M059J (cell line): ENCODE results near the gene SPINK7. TPM values are rescaled to one million over a fixed set of nuclear protein-coding genes. Genes with fewer than 3 reads are reported as not detected.
"Not testable (repeated sequence)": the region's sequence is repeated elsewhere in the genome, so short reads cannot be mapped to it uniquely, and the experiment has no call there.

ENCODE experiments used
- DNase-seq: peaks from one replicate; pipeline ENCODE4 v3.0.0-alpha.2; 2012; ENCODE audit warnings: low read depth
- total RNA-seq: library from RNA; depleted of rRNA; stranded (reverse); fragments of >200 nt; shearing (Covaris generic); gene quantifications from 2 replicates; pipeline ENCODE4 v1.2.3, GENCODE V29; 2014; rRNA removed

SPINK7 gene
- not detected in 2 replicates for total RNA-seq

DNA sequence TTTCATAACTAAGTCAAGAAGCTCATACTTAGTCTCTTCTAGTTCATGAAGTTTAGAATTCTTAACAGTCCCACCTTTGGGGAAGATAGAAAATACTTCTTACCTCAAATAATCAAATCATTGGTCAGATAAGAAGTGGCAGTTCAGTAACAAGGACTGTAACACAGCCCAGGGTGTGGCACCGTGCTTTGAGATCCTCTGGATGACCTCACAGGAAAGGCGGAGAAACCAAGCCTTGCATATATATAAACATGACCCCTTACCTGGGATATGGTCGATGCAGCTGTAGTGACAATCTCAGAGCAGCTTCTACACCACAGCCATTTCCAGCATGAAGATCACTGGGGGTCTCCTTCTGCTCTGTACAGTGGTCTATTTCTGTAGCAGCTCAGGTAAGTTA, at the start of gene SPINK7:
TSS of gene SPINK7 (plus strand) at position 271 of the 400 bp plus-strand sequence. CDS start at position 332, 61 bp downstream.
- DNase-seq = no peak

DNA sequence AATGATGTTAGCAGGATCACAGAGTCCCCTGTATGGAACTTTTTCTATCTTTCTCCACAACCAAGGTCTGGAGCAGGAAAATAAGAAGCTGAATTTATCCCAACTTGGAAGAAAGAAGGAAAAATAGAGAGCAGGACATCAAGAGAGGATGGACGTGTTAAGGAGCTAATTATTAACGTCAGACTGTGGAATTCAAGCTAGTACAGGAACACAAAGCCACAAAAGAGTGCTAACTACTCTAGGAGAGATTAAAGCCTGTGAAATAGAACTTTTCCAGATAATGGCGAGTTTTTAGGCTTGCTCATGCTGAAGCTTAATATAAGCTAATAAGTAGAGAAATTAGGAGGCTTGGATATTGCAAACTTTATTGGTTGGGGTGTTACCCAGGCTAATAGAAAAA, 44.3 kb upstream of the SPINK7 start:
- DNase-seq = no peak

DNA sequence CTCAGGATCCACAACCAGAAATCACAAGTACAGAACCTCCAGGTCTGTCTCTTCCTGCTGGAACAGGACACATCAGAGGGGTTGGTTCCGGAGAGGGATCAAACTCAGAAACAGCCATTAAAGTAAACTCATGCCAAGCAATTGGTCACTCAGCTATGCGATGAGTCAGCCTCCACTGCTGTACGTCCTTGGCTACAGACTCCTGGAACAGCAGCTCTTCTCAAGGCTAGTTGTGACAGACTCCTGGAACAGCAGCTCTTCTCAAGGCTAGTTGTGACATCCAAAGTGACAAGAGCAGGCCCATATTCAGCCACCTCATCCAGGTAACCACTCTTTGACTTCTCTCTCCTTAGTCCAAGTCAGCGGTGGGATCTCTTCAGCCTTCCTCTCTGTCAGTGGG, 43.7 kb upstream of the SPINK7 start, which contains the start of gene SPINK13:
TSS of gene SPINK13 (plus strand) at position 229 of the 400 bp plus-strand sequence. CDS start 1,279 bp downstream, outside the sequence.
- DNase-seq = peak; percentile 73

DNA sequence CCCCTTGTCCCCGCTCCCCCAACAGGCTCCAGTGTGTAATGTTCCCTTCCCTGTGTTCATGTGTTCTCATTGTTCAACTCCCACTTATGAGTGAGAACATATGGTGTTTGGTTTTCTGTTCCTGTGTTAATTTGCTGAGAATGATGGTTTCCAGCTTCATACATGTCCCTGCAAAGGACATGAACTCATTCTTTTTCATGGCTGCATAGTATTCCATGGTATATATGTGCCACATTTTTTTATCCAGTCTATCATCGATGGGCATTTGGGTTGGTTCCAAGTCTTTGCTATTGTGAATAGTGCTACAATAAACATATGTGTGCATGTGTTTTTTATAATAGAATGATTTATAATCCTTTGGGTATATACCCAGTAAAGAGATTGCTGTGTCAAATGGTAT, 37.1 kb upstream of the SPINK7 start:
- DNase-seq = not testable (repeated sequence)

DNA sequence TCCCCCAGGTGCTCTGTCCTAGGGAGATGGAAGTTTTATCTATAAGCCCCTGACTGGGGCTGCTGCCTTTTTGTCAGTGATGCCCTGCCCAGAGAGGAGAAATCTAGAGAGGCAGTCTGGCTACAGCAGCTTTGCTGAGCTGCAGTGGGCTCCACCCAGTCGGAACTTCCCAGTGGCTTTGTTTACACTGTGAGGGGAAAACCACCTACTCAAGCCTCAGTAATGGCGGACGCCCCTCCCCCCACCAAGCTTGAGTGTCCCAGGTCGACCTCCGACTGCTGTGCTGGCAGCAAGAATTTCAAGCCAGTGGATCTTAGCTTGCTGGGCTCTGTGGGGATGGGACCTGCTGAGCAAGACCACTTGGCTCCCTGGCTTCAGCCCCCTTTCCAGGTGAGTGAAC, 31.3 kb upstream of the SPINK7 start:
- DNase-seq = not testable (repeated sequence)

DNA sequence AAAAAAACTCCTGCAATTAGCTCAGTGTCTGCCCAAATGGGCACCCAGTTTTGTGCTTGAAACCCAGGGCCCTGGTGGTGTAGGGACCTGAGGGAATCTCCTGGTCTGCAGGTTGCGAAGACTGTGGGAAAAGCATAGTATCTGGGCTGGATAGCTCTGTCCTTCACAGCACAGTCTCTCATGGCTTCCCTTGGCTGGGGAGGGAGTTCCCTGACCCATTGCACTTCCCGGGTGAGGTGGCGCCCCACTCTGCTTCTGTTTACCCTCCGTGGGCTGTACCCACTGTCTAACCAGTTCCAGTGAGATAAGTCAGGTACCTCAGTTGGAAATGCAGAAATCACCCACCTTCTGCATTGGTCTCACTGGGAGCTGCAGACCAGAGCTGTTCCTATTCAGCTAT, 30.9 kb upstream of the SPINK7 start:
- not testable (repeated sequence) for DNase-seq

DNA sequence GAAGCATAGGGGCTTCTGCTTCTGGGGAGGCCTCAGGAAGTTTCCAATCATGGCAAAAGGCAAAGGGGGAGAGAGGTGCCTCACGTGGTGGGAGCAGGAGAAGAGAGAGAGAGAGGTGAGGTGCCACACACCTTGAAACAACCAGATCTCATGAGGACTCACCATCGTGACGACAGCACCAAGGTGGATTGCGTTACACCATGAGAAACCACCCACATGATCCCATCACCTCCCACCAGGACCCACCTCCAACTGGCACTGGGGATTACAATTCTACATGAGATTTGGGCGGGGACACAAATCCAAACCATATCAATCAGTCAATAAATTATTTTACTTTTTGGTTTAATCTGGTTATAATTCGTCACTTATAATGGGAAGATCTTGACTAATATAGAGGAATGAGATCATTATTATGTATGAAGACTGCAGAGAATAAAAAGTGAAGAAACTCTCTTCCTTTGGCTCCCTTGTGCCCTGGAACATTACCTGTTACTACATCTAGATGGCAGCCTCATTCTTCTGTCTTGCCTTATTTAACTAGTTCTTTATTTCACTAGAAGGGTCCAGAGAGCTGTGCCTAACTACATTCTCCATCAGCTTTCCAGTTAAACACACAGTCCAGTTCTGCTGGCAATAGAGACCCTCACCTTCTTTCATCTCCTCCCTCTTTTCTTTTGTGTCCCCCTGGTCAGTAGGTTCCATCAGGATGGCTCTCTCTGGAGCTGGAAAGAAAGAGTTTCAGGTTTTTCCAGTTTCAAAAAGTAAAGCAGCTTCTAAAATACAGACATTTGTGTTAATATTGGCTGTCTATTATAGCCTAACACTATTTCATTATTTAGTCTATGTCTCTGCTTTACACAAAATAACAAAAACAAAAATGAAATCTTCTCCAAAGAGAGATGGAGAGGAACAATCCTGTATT, 21.7 kb upstream of the SPINK7 start:
- DNase-seq = peak; percentile 5

DNA sequence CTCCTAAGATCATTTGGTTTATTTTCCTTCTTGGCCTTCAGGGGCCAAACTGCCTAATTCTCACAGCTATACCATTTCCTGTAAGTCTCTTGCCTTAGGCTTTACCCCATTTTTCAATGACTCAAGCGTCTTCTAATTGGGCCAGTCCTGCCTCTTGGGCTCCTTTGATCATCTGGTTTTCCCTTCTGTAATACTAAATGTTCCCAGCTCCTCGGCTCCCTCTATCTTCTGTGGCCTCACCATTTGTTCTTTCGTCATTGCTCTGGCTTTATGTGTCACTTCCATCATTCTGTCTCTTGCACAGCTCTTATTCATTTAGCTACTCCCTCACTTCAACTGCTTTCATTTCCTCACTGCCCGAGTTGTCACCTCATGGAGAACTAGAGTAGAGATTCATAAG, 14.5 kb upstream of the SPINK7 start:
- no peak for DNase-seq

DNA sequence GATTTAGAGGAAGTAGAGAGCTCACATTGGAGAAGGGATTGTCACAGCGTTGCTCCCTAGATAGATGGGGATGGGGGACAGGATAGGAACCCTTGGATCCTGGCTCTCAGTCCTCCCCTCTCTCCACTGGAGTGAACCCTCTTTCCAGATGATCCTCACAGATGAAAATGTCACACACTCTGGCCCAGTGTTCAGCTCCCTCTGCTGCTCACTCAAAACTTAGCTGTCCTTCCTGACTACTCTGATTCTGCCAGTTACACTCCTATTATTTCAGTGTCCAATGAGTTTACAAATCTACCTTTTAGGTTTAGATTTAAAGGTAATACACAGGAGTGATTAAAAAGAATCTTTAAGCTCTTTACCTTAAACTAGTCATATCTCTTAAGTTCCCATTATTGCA, 5.8 kb upstream of the SPINK7 start:
- DNase-seq = no peak

DNA sequence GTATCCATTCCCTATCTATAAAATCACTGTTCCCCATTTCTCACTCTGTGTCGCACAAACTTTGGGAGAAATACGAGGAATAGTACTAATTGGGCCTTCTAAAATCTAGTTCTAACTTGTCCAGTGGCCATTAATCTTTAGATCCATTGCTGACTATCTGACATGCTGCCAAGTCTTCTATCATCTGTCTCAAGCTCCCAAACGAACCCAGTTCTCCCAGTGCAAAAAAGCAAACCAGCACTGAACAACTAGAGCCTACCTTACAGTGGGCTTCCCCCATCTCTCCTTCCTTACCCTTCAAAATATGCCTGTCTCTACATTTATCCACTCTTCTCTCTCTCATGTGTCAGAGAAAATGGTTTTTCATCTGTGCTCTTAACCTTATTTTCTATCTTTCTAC, 3.2 kb upstream of the SPINK7 start:
- no peak for DNase-seq

DNA sequence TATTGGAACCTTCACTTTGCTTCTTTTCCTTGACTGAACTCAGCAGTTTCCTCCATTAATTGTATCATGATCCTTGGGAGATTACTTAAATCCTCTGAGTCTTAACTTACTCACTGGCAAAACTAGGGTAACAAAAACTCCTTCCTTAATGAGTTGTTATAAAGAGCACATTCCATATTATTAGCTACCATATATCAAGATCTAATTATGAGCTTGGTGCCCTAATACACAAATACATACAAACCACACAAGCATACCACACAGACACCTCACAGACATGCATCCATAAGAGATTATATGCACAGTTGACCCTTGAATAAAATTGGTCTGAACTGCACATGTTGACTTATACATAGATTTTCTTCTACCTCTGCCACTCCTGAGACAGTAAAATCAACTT, 2.5 kb upstream of the SPINK7 start:
- no peak for DNase-seq

DNA sequence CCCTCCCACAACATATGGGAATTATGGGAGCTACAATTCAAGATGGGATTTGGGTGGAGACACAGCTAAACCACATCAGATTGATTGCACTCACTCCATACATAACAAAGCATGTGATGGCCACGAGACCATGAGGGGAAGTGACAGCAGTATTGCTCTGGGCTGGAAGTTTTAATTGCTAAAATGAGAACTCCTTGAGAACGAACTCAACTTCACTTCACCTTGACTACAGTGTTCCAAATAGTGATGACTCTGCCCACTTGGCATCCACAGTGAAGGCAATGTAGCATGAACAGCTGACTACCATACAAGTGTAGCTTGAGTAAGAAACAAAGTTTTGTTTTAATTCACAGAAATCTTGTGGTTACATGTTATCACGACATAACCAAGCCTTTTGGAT, 739 bp upstream of the SPINK7 start:
- DNase-seq = no peak

DNA sequence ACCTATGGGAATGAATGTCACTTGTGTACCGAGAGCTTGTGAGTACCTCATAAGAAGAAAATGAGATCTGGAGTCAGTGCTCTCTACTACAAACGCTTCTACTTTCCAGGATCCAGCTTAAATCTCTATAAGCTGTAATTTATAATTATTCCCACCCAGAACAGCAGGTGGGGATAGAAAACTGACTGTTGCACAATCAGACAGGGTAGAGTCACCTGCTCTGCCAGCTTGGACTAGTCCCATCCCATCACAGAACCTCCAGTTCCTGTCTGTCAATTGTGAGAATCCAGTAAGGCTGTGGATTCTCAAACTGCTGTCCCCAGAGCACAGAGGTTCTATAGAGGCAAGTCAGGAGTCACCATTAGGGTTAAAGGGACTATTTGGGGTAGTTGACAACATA, 2.0 kb downstream of the SPINK7 start:
- DNase-seq = no peak

DNA sequence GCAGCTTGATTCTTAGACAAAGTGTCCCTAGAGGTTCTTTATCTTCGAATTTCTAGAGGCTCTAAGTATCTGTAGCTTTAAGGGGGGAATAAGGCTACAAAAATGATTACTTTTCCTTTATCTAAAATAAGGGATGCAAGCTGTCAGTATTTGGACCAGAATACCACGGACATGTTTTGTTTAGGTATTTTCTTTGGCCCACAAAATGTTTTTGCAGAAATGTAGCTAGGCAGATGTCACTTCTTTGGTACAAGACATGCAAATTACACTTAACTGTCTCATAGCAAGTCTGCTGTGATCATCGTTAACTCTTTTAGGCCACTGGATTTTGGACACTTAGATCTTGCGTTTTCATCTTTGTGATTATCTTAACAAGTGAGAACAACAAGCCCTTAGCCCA, 2.5 kb downstream of the SPINK7 start:
- no peak for DNase-seq

DNA sequence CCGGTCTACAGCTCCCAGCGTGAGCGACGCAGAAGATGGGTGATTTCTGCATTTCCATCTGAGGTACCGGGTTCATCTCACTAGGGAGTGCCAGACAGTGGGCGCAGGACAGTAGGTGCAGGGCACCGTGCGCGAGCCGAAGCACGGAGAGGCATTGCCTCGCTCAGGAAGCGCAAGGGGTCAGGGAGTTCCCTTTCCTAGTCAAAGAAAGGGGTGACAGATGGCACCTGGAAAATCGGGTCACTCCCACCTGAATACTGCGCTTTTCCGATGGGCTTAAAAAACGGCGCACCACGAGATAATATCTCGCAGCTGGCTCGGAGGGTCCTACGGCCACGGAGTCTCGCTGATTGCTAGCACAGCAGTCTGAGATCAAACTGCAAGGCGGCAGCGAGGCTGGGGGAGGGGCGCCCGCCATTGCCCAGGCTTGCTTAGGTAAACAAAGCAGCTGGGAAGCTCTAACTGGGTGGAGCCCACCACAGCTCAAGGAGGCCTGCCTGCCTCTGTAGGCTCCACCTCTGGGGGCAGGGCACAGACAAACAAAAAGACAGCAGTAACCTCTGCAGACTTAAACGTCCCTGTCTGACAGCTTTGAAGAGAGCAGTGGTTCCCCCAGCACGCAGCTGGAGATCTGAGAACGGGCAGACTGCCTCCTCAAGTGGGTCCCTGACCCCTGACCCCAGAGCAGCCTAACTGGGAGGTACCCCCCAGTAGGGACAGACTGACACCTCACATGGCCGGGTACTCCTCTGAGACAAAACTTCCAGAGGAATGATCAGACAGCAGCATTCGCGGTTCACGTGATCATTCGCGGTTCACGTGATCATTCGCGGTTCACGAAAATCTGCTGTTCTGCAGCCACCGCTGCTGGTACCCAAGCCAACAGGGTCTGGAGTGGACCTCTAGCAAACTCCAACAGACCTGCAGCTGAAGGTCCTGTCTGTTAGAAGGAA, 8.1 kb downstream of the SPINK7 start:
- DNase-seq = not testable (repeated sequence)

DNA sequence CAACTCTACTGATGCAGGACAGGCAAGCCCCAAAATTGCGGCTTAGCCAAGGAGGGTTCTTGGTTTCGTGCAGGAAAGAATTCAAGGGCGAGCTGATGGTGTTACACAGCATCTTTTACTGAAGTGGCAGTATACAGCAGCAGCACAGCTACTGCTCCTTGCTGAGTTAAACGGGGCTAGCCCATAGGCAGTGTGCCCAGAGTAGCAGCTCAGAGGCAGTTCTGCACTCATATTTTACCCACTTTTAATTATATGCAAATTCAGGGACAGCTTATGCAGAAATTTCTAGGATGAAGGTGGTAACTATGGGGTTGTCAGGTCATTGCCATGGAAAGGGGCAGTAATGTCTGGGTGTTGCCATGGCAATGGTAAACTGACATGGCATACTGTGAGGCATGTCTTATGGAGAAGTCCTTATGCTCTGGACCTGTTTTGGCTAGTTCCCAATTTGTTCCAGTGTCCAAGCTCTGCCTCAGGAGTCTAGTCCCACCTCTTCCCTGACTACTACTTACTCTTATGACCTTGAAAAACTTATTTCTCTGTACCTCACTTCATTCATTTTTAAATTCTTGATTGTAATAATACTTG, 21.1 kb downstream of the SPINK7 start:
- DNase-seq = no peak

DNA sequence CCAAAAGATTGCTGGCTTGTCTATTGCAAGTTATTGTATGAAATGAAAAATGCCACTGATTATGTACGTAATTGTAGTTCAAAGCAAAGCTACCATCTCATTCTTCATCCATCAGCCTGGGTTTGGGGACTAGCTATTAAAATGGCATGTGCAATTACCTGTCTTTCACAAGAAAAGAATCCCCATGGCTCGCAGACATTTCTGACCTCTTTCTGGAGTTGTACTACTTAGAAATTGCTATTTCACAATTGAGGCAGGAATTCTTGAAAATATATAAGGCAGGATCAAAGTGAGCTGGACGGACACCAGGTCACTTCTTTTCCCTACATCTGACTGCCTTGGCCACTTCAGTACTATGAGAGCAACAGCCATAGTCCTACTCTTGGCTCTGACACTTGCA, 23.0 kb downstream of the SPINK7 start, which contains the start of gene SPINK9:
TSS of gene SPINK9 (plus strand) at position 301 of the 400 bp plus-strand sequence. CDS start at position 356, 55 bp downstream.
- no peak for DNase-seq

DNA sequence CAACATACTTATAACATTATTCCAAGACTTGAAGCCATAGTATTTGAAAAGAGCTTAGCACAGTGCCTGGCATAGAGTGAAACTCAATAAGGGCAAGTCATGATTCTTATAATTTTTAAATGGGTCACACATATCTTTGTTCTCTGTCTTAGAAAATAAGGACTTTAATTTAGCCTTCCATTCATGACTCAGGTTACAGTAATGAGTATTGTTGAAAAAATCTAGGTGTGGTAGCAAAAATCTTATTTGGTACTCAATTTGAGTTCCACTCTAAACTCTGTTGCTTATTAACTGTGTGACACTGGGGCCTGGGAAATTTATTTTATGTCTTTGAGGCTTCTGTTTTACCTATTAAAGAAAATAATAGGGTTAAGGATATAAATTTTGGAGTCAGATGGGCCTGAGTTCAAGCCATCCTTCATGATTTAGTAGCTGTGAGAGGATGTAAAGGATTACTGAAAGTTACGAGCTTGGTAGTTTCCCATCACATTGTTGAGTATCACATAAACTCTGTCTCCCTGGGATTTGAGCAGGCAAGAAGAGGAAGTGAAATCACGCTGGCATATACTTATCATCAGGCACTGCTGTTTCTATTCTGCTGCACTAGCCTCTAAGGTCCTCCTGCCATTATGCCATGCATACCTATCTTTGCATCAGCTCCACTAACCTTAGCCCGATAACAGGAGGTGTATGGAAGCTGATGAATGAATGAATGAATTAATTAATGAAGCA, 24.6 kb downstream of the SPINK7 start:
- no peak for DNase-seq

DNA sequence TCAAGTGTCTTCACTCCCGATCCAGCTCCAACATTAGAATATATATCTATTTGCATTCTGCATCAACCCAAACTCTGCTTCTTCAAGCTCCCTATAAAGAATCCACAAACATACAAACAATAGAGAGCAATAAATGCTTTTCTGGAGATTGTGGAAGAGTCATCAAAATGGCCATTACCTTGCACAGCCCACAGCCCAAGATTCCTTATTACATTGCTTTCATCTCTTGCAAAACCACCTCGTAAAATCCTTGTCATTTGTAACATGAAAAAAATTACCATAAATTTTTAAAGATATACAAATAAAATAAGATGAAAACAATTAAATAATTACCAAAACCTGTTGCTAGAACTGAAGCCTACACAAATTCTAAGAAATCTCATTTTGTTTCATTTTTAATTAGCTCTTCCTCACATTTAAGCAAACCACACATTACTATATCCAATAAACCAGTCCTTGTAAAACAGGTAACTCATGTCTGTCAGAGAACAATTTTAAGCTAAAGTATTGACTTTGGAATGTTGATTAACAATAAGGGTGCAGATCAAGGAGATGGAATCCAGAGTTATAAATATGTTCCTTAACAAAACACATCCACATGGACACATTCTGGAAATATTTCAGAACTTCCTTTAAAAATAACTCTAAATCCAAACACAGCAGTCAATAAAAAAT, 30.3 kb downstream of the SPINK7 start:
- DNase-seq = no peak

DNA sequence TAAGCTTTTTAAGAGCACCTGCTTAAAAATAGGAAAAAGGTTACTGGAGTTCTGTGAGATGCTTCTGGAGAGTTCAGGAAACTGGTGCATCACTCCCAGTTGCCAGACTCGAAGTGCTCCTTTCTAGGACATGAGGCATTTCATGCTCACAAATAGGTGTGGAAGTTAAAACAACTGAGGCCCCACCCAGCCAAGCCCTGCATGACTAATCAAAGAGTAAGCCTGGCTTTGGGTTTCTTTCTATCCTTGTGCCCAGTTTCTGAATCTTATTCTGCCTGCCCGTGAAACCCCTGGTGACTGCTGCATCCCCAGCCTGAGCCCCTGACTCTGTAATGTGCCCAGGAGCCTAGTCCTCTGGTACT, 30.8 kb downstream of the SPINK7 start:
- peak; percentile 3 for DNase-seq
